ENCODE data around the gene RLN3.

GRCh38 chr19:13983213-13983889, 44.6 kb upstream of the RLN3 start:
- TF ChIP-seq JUND (IDR thresholded peaks at IDR 0.05; ENCODE audit: low read length) = no peak
- TF ChIP-seq ATF3 (IDR thresholded peaks at IDR 0.05; ENCODE audit: insufficient read depth, low read depth, low read length) = no peak
- no peak for TF ChIP-seq CEBPB (IDR thresholded peaks at IDR 0.05; ENCODE audit: low read depth, low read length)
- no peak for TF ChIP-seq CTCF (IDR thresholded peaks at IDR 0.05; ENCODE audit: control extremely low read depth in 1 of 3, insufficient read depth in 1 of 3, low read depth in 1 of 3, low read length in 3 of 3)
- TF ChIP-seq HDAC2 (IDR thresholded peaks at IDR 0.05; ENCODE audit: borderline replicate concordance in 1 of 2, low read depth in 2 of 2, low read length in 2 of 2) = no peak
- TF ChIP-seq POLR2A (IDR thresholded peaks at IDR 0.05; ENCODE audit: control extremely low read depth in 1 of 2, low read depth in 2 of 2, low read length in 2 of 2) = no peak
- TF ChIP-seq GABPA (IDR thresholded peaks at IDR 0.05; ENCODE audit: borderline replicate concordance, insufficient read depth, low read length) = no peak
- no peak for TF ChIP-seq POLR2AphosphoS5 (IDR thresholded peaks at IDR 0.05; ENCODE audit: low read depth, low read length)
- no peak for TF ChIP-seq SIX5 (IDR thresholded peaks at IDR 0.05; ENCODE audit: low read depth, low read length)
- TF ChIP-seq GTF2F1 (IDR thresholded peaks at IDR 0.05; ENCODE audit: borderline replicate concordance, low read depth, low read length) = no peak
- no peak for TF ChIP-seq MAX (IDR thresholded peaks at IDR 0.05)
